Mesendoderm (in vitro differentiated cells): ENCODE data around the gene CCR5AS.

Experiments
- DNase-seq: peaks from one replicate; pipeline ENCODE4 v3.0.0; 2013
- H2AK5ac ChIP-seq: 2 replicates; pipeline ENCODE4 v1.6.1; 2013; ENCODE audit warnings: low read length, inconsistent platforms
- H2BK120ac ChIP-seq: 2 replicates; pipeline ENCODE4 v1.6.1; 2013; ENCODE audit warnings: low read depth, mild to moderate bottlenecking, low read length, moderate library complexity, mixed read lengths
- H2BK15ac ChIP-seq: replicated peaks from 2 replicates; pipeline ENCODE4 v1.6.1; 2013; ENCODE audit warnings: low read depth, mild to moderate bottlenecking, moderate library complexity
- H2BK5ac ChIP-seq: 2 replicates; pipeline ENCODE4 v1.6.1; 2013; ENCODE audit warnings: low read length, inconsistent platforms
- H3K18ac ChIP-seq: 2 replicates; pipeline ENCODE4 v1.6.1; 2013; ENCODE audit warnings: mild to moderate bottlenecking, low read length, mixed read lengths
- H3K23ac ChIP-seq: one replicate; pipeline ENCODE4 v1.6.1; 2013; ENCODE audit warnings: low read length
- H3K27ac ChIP-seq: 2 replicates; pipeline ENCODE4 v1.5.1; 2013; ENCODE audit warnings: low read depth, mild to moderate bottlenecking, inconsistent platforms, low read length, moderate library complexity
- H3K27me3 ChIP-seq: 2 replicates; pipeline ENCODE4 v1.6.1; 2013; ENCODE audit warnings: low read length, control low read depth, mild to moderate bottlenecking, inconsistent platforms; ENCODE audit not compliant: insufficient read depth, poor library complexity
- H3K36me3 ChIP-seq: 2 replicates; pipeline ENCODE4 v1.6.1; 2013; ENCODE audit warnings: low read length, inconsistent platforms; ENCODE audit not compliant: control insufficient read depth, insufficient read depth
- H3K4ac ChIP-seq: one replicate; pipeline ENCODE4 v1.6.1; 2013; ENCODE audit warnings: low read depth, mild to moderate bottlenecking, low read length, moderate library complexity
- H3K4me1 ChIP-seq: 2 replicates; pipeline ENCODE4 v1.6.1; 2013; ENCODE audit warnings: low read depth, low read length, inconsistent platforms; ENCODE audit not compliant: control insufficient read depth
- H3K4me2 ChIP-seq: 2 replicates; pipeline ENCODE4 v1.6.1; 2013; ENCODE audit warnings: low read length
- H3K4me3 ChIP-seq: 2 replicates; pipeline ENCODE4 v1.5.1; 2013; ENCODE audit warnings: mild to moderate bottlenecking, low read length
- H3K56ac ChIP-seq: one replicate; pipeline ENCODE4 v1.6.1; 2013; ENCODE audit warnings: low read length
- H3K79me1 ChIP-seq: 2 replicates; pipeline ENCODE4 v1.6.1; 2013; ENCODE audit warnings: low read length, inconsistent platforms
- H3K79me2 ChIP-seq: 2 replicates; pipeline ENCODE4 v1.6.1; 2013; ENCODE audit warnings: mild to moderate bottlenecking, low read length; ENCODE audit not compliant: control insufficient read depth, insufficient read depth
- H3K9ac ChIP-seq: 2 replicates; pipeline ENCODE4 v1.6.1; 2013; ENCODE audit warnings: low read length, inconsistent platforms
- H4K5ac ChIP-seq: one replicate; pipeline ENCODE4 v1.6.1; 2013; ENCODE audit warnings: low read length
- H4K8ac ChIP-seq: one replicate; pipeline ENCODE4 v1.6.1; 2013; ENCODE audit warnings: low read depth, mild to moderate bottlenecking, control low read depth, low read length, moderate library complexity

Gene CCR5AS

DNA sequence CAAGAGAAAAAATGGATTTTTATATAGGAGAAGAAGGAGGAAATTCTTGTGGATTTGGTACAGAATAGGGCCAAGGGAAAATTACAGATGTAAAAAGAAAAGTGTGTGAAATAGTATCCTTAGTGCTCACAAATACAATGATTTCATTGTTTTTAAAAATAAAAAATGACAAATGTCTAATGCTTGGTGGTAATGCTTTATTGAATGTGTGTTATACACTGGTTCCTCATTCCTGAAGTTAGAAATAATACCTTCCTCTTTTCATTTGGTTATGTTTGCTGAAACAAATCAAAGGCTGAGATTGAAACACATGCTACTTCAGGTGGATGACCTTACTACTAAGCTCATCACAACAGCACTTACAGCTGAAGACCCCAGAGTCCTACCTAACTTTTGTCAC is 90.7 kb downstream of the CCR5AS start:
- no peak overlapping the region for H2AK5ac ChIP-seq
- H3K27ac ChIP-seq: no peak overlapping the region
- no peak overlapping the region for H2BK5ac ChIP-seq
- no peak overlapping the region for H3K4ac ChIP-seq
- no peak overlapping the region for H3K4me3 ChIP-seq
- H3K23ac ChIP-seq: no peak overlapping the region
- no peaks in the 10 kb centered on the region for H3K4me1 ChIP-seq
- no peak overlapping the region for H2BK120ac ChIP-seq
- no peak overlapping the region for H3K4me2 ChIP-seq
- no peak overlapping the region for H3K18ac ChIP-seq
- H3K56ac ChIP-seq: no peak overlapping the region
- H3K9ac ChIP-seq: no peak overlapping the region
- no peak overlapping the region for H4K5ac ChIP-seq
- no peak overlapping the region for H2BK15ac ChIP-seq
- H3K27me3 ChIP-seq: peaks cover under 1% of the 10 kb centered on the region
- no peaks in the 10 kb centered on the region for H3K79me1 ChIP-seq
- H4K8ac ChIP-seq: no peak overlapping the region
- no peaks in the 10 kb centered on the region for H3K36me3 ChIP-seq
- no peaks in the 10 kb centered on the region for H3K79me2 ChIP-seq
- no peak for DNase-seq

DNA sequence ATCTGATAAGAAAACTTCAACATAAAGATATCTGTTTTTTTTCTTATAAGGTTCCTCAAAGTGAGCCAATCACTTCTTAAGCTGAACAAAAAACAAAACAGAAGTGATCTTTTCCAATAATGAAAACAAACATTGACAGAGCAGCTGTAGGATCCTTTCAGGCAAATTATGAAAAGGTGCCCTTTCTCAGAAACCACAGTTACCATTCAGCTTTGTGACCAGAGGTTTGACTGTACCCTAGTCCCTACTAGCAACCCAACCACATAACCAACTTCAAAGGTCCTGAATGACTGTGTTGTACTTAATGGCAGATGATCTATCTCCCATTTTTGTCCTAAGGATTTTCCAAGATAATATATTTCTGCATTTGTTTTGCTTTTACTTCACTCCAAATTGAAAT is 92.3 kb downstream of the CCR5AS start:
- Histone ChIP-seq H2BK15ac (no peak overlapping the region), H3K79me2 (no peaks in the 10 kb centered on the region), H3K23ac (no peak overlapping the region), H2BK5ac (no peak overlapping the region), H2BK120ac (no peak overlapping the region), H3K27ac (no peak overlapping the region), H3K79me1 (no peaks in the 10 kb centered on the region), H3K36me3 (no peaks in the 10 kb centered on the region), H3K27me3 (no peaks in the 10 kb centered on the region), H3K4ac (no peak overlapping the region), H3K4me1 (no peaks in the 10 kb centered on the region), H3K56ac (no peak overlapping the region), H3K18ac (no peak overlapping the region), H4K5ac (no peak overlapping the region), H3K9ac (no peak overlapping the region), H2AK5ac (no peak overlapping the region), H3K4me2 (no peak overlapping the region), H4K8ac (no peak overlapping the region), H3K4me3 (no peak overlapping the region)
- no peak for DNase-seq
